Neuronal stem cell (in vitro differentiated cells): ENCODE results near the gene ANXA4.
A peak's percentile ranks its signal among the peaks of the same experiment; 100 is the strongest.

Experiments used
- DNase-seq: peaks from one replicate; pipeline ENCODE4 v3.0.0-alpha.2; 2013; ENCODE audit warnings: low spot score
- H2AFZ ChIP-seq: one replicate; pipeline ENCODE4 v1.6.1; 2013; ENCODE audit warnings: mild to moderate bottlenecking, low read length, inconsistent platforms
- H2AK5ac ChIP-seq: 2 replicates; pipeline ENCODE4 v1.6.1; 2013; ENCODE audit warnings: low read depth, mild to moderate bottlenecking, inconsistent platforms, low read length, moderate library complexity, mixed read lengths
- H2BK120ac ChIP-seq: 2 replicates; pipeline ENCODE4 v1.6.1; 2013; ENCODE audit warnings: low read depth, mild to moderate bottlenecking, inconsistent platforms, low read length, moderate library complexity, mixed read lengths
- H2BK12ac ChIP-seq: one replicate; pipeline ENCODE4 v1.6.1; 2013; ENCODE audit warnings: low read length, inconsistent platforms
- H2BK15ac ChIP-seq: 2 replicates; pipeline ENCODE4 v1.6.1; 2013; ENCODE audit warnings: mild to moderate bottlenecking, low read length, inconsistent platforms, mixed read lengths
- H2BK5ac ChIP-seq: one replicate; pipeline ENCODE4 v1.6.1; 2013; ENCODE audit warnings: inconsistent platforms, mild to moderate bottlenecking, low read length, moderate library complexity
- H3K14ac ChIP-seq: one replicate; pipeline ENCODE4 v1.6.1; 2013; ENCODE audit warnings: low read length, inconsistent platforms
- H3K18ac ChIP-seq: 2 replicates; pipeline ENCODE4 v1.6.1; 2013; ENCODE audit warnings: low read length, inconsistent platforms
- H3K23ac ChIP-seq: 2 replicates; pipeline ENCODE4 v1.6.1; 2013; ENCODE audit warnings: low read depth, mild to moderate bottlenecking, mixed read lengths, low read length, inconsistent platforms; ENCODE audit not compliant: poor library complexity
- H3K27ac ChIP-seq: replicated peaks from 3 replicates; pipeline ENCODE4 v1.5.1; 2013; ENCODE audit warnings: low read length, inconsistent platforms
- H3K27me3 ChIP-seq, 3 experiments: 2 replicates each; pipeline ENCODE4 v1.6.1; 2013; ENCODE audit warnings: low read length in 3 of 3, mild to moderate bottlenecking in 2 of 3, inconsistent platforms in 1 of 3, low read depth in 1 of 3, mixed read lengths in 1 of 3, moderate library complexity in 1 of 3; ENCODE audit not compliant: control insufficient read depth in 3 of 3, insufficient read depth in 3 of 3
- H3K36me3 ChIP-seq, 2 donors: replicated peaks in 1 of 2; 2 replicates each; pipeline ENCODE4 v1.6.1; 2013; ENCODE audit warnings: low read length in 2 of 2; ENCODE audit not compliant: control insufficient read depth in 2 of 2, insufficient read depth in 2 of 2
- H3K4ac ChIP-seq: 2 replicates; pipeline ENCODE4 v1.6.1; 2013; ENCODE audit warnings: inconsistent platforms, mild to moderate bottlenecking, low read length, moderate library complexity
- H3K4me1 ChIP-seq, 2 donors: 1 replicate in 1 of 2; 2 replicates in 1 of 2; pipeline ENCODE4 v1.6.1; 2013; ENCODE audit warnings: low read length in 2 of 2, low read depth in 1 of 2; ENCODE audit not compliant: control insufficient read depth in 2 of 2, insufficient read depth in 1 of 2
- H3K4me2 ChIP-seq: one replicate; pipeline ENCODE4 v1.6.1; 2013; ENCODE audit warnings: mild to moderate bottlenecking, low read length, inconsistent platforms; ENCODE audit not compliant: insufficient read depth, poor library complexity, severe bottlenecking
- H3K4me3 ChIP-seq, 2 donors: 2 replicates each; pipeline ENCODE4 v1.5.1; 2013; ENCODE audit warnings: low read length in 2 of 2, mild to moderate bottlenecking in 2 of 2, inconsistent platforms in 1 of 2, moderate library complexity in 1 of 2
- H3K79me1 ChIP-seq: one replicate; pipeline ENCODE4 v1.6.1; 2013; ENCODE audit warnings: low read depth, mild to moderate bottlenecking, inconsistent platforms, low read length, moderate library complexity
- H3K9ac ChIP-seq: one replicate; pipeline ENCODE4 v1.6.1; 2013; ENCODE audit warnings: mild to moderate bottlenecking, low read depth, low read length, inconsistent platforms; ENCODE audit not compliant: poor library complexity
- H3K9me3 ChIP-seq, 2 donors: replicated peaks in 1 of 2; 2 replicates each; pipeline versions ENCODE3 to v1.6.1; 2013; ENCODE audit warnings: low read length in 2 of 2, mild to moderate bottlenecking in 2 of 2, inconsistent platforms in 1 of 2, low read depth in 1 of 2, mixed read lengths in 1 of 2, moderate library complexity in 1 of 2; ENCODE audit not compliant: control insufficient read depth in 2 of 2, insufficient read depth in 1 of 2
- H4K8ac ChIP-seq: one replicate; pipeline ENCODE4 v1.6.1; 2013; ENCODE audit warnings: low read depth, mild to moderate bottlenecking, inconsistent platforms, low read length, moderate library complexity
- H4K91ac ChIP-seq: one replicate; pipeline ENCODE4 v1.6.1; 2013; ENCODE audit warnings: low read length, low read depth, mild to moderate bottlenecking, inconsistent platforms; ENCODE audit not compliant: poor library complexity
- WGBS, 2 donors: extraction: QIAGEN DNeasy Blood & Tissue Kit; methylation state at CpG; one replicate each; pipeline ENCODE4 v1.1.7; 2013; ENCODE audit warnings: missing lambda C conversion rate in 2 of 2, mixed read lengths in 1 of 2; ENCODE audit not compliant: insufficient read length in 2 of 2, insufficient replicate concordance in 1 of 2; ENCODE audit errors: extremely low coverage in 2 of 2; 5-methylcytosine and 5-hydroxymethylcytosine counted together

ANXA4 gene

GRCh38 chr2:69721022-69721421 is 20.9 kb upstream of the ANXA4 start:
- Histone ChIP-seq H3K9me3 (peaks cover 0 to 2% of the 10 kb centered on the region in 2 donors), H3K27me3 (no peaks in the 10 kb centered on the region), H2AFZ (no peak overlapping the region), H2AK5ac (no peak overlapping the region), H3K18ac (no peak overlapping the region), H3K79me1 (no peaks in the 10 kb centered on the region), H2BK5ac (no peak overlapping the region), H3K4me3 (no peak overlapping the region), H4K91ac (no peak overlapping the region), H3K14ac (no peak overlapping the region), H2BK15ac (no peak overlapping the region), H2BK12ac (no peak overlapping the region), H3K27ac (no peak overlapping the region), H4K8ac (no peak overlapping the region), H3K9ac (no peak overlapping the region), H3K36me3 (peaks cover 0 to 2% of the 10 kb centered on the region in 2 donors), H3K4me1 (peaks cover 3% of the 10 kb centered on the region in 2 donors), H3K4ac (no peak overlapping the region), H3K4me2 (no peak overlapping the region), H2BK120ac (no peak overlapping the region), H3K23ac (no peak overlapping the region)
- no CpG with 5 or more reads among the region's 4 CpGs for WGBS, 2 donors
- DNase-seq = no peak

- Histone ChIP-seq H3K9me3 (no peaks in the 10 kb centered on the region), H3K23ac (no peak overlapping the region), H3K14ac (no peak overlapping the region), H2AFZ (no peak overlapping the region), H2BK120ac (no peak overlapping the region), H3K27me3 (no peaks in the 10 kb centered on the region), H3K4me3 (no peak overlapping the region), H2BK15ac (no peak overlapping the region), H3K4me1 (no peaks in the 10 kb centered on the region), H3K9ac (no peak overlapping the region), H2AK5ac (no peak overlapping the region), H4K91ac (no peak overlapping the region), H3K36me3 (no peaks in the 10 kb centered on the region), H3K27ac (no peak overlapping the region), H2BK12ac (no peak overlapping the region), H3K18ac (no peak overlapping the region), H4K8ac (no peak overlapping the region), H3K4ac (no peak overlapping the region), H2BK5ac (no peak overlapping the region), H3K79me1 (no peaks in the 10 kb centered on the region), H3K4me2 (no peak overlapping the region)
- no peak for DNase-seq
- WGBS, 2 donors = no CpG with 5 or more reads among the region's 14 CpGs
These were observed 18.1 kb upstream of the ANXA4 start for GRCh38 chr2:69723791-69724190.

DNA sequence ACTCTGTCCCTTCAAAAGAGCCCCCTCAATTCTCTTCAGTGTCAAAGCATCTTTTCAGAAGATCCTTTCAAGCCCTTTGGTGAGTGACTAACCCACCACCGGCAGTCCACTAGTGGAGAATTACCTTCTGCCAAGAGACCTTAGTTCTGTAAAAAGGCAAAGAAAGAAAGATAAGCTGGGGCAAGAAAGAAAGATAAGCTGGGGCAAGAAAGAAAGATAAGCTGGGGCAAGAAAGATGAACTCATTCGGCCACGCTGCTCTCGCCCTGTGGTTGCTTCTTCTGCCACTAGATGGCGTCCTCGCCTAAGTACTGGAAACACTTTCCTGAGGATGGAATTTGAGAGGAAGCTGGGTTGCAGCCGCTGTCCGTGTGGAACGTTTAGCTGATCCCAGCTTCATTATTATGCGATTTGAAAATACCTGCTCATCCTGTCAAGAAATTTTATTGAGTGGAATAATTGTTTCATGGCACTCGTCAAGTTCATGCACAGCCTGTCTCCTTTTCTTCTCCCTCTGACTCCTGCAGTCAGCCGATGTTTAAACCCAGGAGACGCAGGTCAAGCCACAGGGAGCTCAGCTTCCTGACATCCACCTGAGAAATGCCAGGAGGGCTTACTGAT is 17.3 kb upstream of the ANXA4 start:
- Histone ChIP-seq H3K23ac (no peak overlapping the region), H3K4me1 (no peaks in the 10 kb centered on the region), H2BK120ac (no peak overlapping the region), H3K14ac (no peak overlapping the region), H3K4ac (no peak overlapping the region), H4K8ac (no peak overlapping the region), H2BK15ac (no peak overlapping the region), H3K79me1 (no peaks in the 10 kb centered on the region), H2BK5ac (no peak overlapping the region), H3K27me3 (no peaks in the 10 kb centered on the region), H3K36me3 (no peaks in the 10 kb centered on the region), H3K18ac (no peak overlapping the region), H2AFZ (peak overlapping the region; percentile 79), H3K9me3 (no peaks in the 10 kb centered on the region), H3K27ac (no peak overlapping the region), H2AK5ac (no peak overlapping the region), H2BK12ac (no peak overlapping the region), H3K9ac (no peak overlapping the region), H3K4me2 (no peak overlapping the region), H4K91ac (no peak overlapping the region), H3K4me3 (no peak overlapping the region)
- WGBS, 2 donors = no CpG with 5 or more reads among the region's 13 CpGs
- peak; percentile 82 for DNase-seq

- Histone ChIP-seq H3K27me3 (no peaks in the 10 kb centered on the region), H3K36me3 (no peaks in the 10 kb centered on the region), H2AFZ (no peak overlapping the region), H2BK120ac (no peak overlapping the region), H3K23ac (no peak overlapping the region), H3K18ac (no peak overlapping the region), H3K4me1 (no peaks in the 10 kb centered on the region), H4K8ac (no peak overlapping the region), H3K4me3 (no peak overlapping the region), H3K4ac (no peak overlapping the region), H4K91ac (no peak overlapping the region), H2BK12ac (no peak overlapping the region), H3K9me3 (no peaks in the 10 kb centered on the region), H2AK5ac (no peak overlapping the region), H2BK5ac (no peak overlapping the region), H2BK15ac (no peak overlapping the region), H3K27ac (no peak overlapping the region), H3K79me1 (no peaks in the 10 kb centered on the region), H3K9ac (no peak overlapping the region), H3K4me2 (no peak overlapping the region), H3K14ac (no peak overlapping the region)
- WGBS, 2 donors = no CpG with 5 or more reads among the region's 7 CpGs
- DNase-seq = no peak
These were observed 16.1 kb upstream of the ANXA4 start for GRCh38 chr2:69725706-69726360.
